Measurements from ENCODE around the gene MYZAP. TPM values are rescaled to one million over a fixed set of nuclear protein-coding genes. Genes with fewer than 3 reads are reported as not detected.

Gene MYZAP
- total and polyA plus RNA-seq, 2 donors from 2014 or later, result 3.3 to 6.1 TPM

GRCh38 chr15:57596301-57596855 lies 4.7 kb downstream of the MYZAP start:
- no peak for DNase-seq
- peaks cover 0 to 2% (median 0%) of the 10 kb centered on the region in 3 donors for H3K4me1 ChIP-seq (ENCODE audit: control insufficient read depth in 2 of 3, insufficient read depth in 2 of 3, low read depth in 1 of 3, low read length in 3 of 3)
- no peak for FAIRE-seq
- no peak overlapping the region for H3K9ac ChIP-seq (ENCODE audit: low read length in 3 of 3)
- intact Hi-C loops (cut with DNase I), result no loop called here
- H3K4me3 ChIP-seq (ENCODE audit: low read length in 3 of 3), result no peak overlapping the region
- no peaks in the 10 kb centered on the region for H3K36me3 ChIP-seq (ENCODE audit: control insufficient read depth in 2 of 3, insufficient read depth in 3 of 3, low read length in 3 of 3)
- no peaks in the 10 kb centered on the region for H3K27me3 ChIP-seq (ENCODE audit: control insufficient read depth, insufficient read depth, low read length)
- TF ChIP-seq, protein P1, sequence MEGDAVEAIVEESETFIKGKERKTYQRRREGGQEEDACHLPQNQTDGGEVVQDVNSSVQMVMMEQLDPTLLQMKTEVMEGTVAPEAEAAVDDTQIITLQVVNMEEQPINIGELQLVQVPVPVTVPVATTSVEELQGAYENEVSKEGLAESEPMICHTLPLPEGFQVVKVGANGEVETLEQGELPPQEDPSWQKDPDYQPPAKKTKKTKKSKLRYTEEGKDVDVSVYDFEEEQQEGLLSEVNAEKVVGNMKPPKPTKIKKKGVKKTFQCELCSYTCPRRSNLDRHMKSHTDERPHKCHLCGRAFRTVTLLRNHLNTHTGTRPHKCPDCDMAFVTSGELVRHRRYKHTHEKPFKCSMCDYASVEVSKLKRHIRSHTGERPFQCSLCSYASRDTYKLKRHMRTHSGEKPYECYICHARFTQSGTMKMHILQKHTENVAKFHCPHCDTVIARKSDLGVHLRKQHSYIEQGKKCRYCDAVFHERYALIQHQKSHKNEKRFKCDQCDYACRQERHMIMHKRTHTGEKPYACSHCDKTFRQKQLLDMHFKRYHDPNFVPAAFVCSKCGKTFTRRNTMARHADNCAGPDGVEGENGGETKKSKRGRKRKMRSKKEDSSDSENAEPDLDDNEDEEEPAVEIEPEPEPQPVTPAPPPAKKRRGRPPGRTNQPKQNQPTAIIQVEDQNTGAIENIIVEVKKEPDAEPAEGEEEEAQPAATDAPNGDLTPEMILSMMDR (IDR thresholded peaks at IDR 0.05; ENCODE audit: borderline replicate concordance, extremely low read depth, insufficient read depth), result no peak
- no peaks in the 10 kb centered on the region for H3K9me3 ChIP-seq (ENCODE audit: control insufficient read depth in 2 of 3, insufficient read depth in 1 of 3, low read length in 3 of 3)
- no peak overlapping the region for H3K27ac ChIP-seq (ENCODE audit: low read depth in 2 of 2, low read length in 2 of 2)

DNA sequence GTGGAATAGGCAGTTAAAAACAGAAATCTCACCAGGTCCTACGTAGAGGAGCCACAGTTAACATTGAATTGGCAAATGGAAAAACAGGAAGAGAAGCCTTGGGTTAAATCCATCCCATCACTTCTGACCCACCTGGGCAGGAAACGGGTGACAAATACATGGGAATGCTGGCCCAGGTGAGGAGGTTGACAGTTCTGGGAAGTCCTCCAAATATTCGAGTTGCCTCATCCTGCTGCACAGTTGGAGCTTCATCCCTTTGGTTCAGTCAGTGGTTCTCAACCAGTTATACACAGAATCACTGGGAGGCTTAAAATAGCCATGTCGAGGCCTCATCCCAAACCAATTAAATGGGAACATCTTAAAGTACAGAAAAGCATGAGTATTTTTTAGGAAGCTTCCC lies 5.3 kb downstream of the MYZAP start:
- FAIRE-seq (no peak), DNase-seq (no peak)
- no peak overlapping the region for H3K9ac ChIP-seq (ENCODE audit: low read length in 3 of 3)
- no peak overlapping the region for H3K27ac ChIP-seq (ENCODE audit: low read depth in 2 of 2, low read length in 2 of 2)
- H3K4me3 ChIP-seq (ENCODE audit: low read length in 3 of 3), result no peak overlapping the region
- no peaks in the 10 kb centered on the region for H3K36me3 ChIP-seq (ENCODE audit: control insufficient read depth in 2 of 3, insufficient read depth in 3 of 3, low read length in 3 of 3)
- H3K27me3 ChIP-seq (ENCODE audit: control insufficient read depth, insufficient read depth, low read length), result no peaks in the 10 kb centered on the region
- no peaks in the 10 kb centered on the region for H3K9me3 ChIP-seq (ENCODE audit: control insufficient read depth in 2 of 3, insufficient read depth in 1 of 3, low read length in 3 of 3)
- TF ChIP-seq, protein P1 (IDR thresholded peaks at IDR 0.05; ENCODE audit: borderline replicate concordance, extremely low read depth, insufficient read depth), result no peak
- intact Hi-C loops (cut with DNase I), result no loop called here
- no peaks in the 10 kb centered on the region for H3K4me1 ChIP-seq (ENCODE audit: control insufficient read depth in 2 of 3, insufficient read depth in 2 of 3, low read depth in 1 of 3, low read length in 3 of 3)

GRCh38 chr15:57597431-57597830 lies 5.7 kb downstream of the MYZAP start:
- H3K4me3 ChIP-seq (ENCODE audit: low read length in 3 of 3), result no peak overlapping the region
- H3K9me3 ChIP-seq (ENCODE audit: control insufficient read depth in 2 of 3, insufficient read depth in 1 of 3, low read length in 3 of 3), result no peaks in the 10 kb centered on the region
- H3K4me1 ChIP-seq (ENCODE audit: control insufficient read depth in 2 of 3, insufficient read depth in 2 of 3, low read depth in 1 of 3, low read length in 3 of 3), result no peaks in the 10 kb centered on the region
- no peak overlapping the region for H3K9ac ChIP-seq (ENCODE audit: low read length in 3 of 3)
- no peak overlapping the region for H3K27ac ChIP-seq (ENCODE audit: low read depth in 2 of 2, low read length in 2 of 2)
- FAIRE-seq (no peak), DNase-seq (no peak)
- no peaks in the 10 kb centered on the region for H3K36me3 ChIP-seq (ENCODE audit: control insufficient read depth in 2 of 3, insufficient read depth in 3 of 3, low read length in 3 of 3)
- TF ChIP-seq, protein P1 (IDR thresholded peaks at IDR 0.05; ENCODE audit: borderline replicate concordance, extremely low read depth, insufficient read depth), result no peak
- intact Hi-C loops (cut with DNase I), result no loop called here
- H3K27me3 ChIP-seq (ENCODE audit: control insufficient read depth, insufficient read depth, low read length), result no peaks in the 10 kb centered on the region

DNA sequence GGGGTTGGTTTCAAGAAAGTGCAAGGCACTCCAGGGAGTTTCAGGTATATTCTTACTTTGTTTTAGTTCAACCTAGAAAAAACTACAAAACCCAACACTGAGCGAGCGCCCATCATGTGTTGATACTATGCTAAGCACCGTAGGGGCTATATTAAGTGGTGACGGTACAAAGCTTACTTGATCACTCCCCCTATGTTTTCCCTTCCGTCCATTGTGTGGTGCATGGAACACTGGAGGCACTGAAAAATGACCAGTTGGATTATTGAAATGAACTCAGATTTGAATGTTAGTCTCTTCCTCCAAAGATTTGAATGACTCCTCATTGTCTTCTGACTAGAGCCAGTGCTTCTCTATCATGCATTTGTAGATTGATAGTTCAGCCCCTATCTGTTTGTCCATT lies 6.6 kb downstream of the MYZAP start:
- Histone ChIP-seq H3K4me1 (ENCODE audit: control insufficient read depth in 2 of 3, insufficient read depth in 2 of 3, low read depth in 1 of 3, low read length in 3 of 3) (no peaks in the 10 kb centered on the region), H3K9ac (ENCODE audit: low read length in 3 of 3) (no peak overlapping the region), H3K4me3 (ENCODE audit: low read length in 3 of 3) (no peak overlapping the region), H3K9me3 (ENCODE audit: control insufficient read depth in 2 of 3, insufficient read depth in 1 of 3, low read length in 3 of 3) (no peaks in the 10 kb centered on the region), H3K36me3 (ENCODE audit: control insufficient read depth in 2 of 3, insufficient read depth in 3 of 3, low read length in 3 of 3) (no peaks in the 10 kb centered on the region), H3K27ac (ENCODE audit: low read depth in 2 of 2, low read length in 2 of 2) (no peak overlapping the region), H3K27me3 (ENCODE audit: control insufficient read depth, insufficient read depth, low read length) (no peaks in the 10 kb centered on the region)
- intact Hi-C loops (cut with DNase I), result no loop called here
- DNase-seq (no peak), FAIRE-seq (no peak)
- TF ChIP-seq, protein P1 (IDR thresholded peaks at IDR 0.05; ENCODE audit: borderline replicate concordance, extremely low read depth, insufficient read depth), result no peak
